NCI-H345 (cell line): ENCODE data around the gene SHF.
"Not testable (repeated sequence)": the region's sequence is repeated elsewhere in the genome, so short reads cannot be mapped to it uniquely, and the experiment has no call there.

Experiments used
- DNase-seq: peaks from one replicate; lab custom pipeline; 2025; lab: John Stamatoyannopoulos, UW

Gene SHF, protein sequence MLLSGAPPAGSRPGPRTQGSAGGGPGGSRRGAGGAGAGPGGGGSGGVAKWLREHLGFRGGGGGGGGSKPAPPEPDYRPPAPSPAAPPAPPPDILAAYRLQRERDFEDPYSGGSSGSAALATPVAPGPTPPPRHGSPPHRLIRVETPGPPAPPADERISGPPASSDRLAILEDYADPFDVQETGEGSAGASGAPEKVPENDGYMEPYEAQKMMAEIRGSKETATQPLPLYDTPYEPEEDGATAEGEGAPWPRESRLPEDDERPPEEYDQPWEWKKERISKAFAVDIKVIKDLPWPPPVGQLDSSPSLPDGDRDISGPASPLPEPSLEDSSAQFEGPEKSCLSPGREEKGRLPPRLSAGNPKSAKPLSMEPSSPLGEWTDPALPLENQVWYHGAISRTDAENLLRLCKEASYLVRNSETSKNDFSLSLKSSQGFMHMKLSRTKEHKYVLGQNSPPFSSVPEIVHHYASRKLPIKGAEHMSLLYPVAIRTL

DNA sequence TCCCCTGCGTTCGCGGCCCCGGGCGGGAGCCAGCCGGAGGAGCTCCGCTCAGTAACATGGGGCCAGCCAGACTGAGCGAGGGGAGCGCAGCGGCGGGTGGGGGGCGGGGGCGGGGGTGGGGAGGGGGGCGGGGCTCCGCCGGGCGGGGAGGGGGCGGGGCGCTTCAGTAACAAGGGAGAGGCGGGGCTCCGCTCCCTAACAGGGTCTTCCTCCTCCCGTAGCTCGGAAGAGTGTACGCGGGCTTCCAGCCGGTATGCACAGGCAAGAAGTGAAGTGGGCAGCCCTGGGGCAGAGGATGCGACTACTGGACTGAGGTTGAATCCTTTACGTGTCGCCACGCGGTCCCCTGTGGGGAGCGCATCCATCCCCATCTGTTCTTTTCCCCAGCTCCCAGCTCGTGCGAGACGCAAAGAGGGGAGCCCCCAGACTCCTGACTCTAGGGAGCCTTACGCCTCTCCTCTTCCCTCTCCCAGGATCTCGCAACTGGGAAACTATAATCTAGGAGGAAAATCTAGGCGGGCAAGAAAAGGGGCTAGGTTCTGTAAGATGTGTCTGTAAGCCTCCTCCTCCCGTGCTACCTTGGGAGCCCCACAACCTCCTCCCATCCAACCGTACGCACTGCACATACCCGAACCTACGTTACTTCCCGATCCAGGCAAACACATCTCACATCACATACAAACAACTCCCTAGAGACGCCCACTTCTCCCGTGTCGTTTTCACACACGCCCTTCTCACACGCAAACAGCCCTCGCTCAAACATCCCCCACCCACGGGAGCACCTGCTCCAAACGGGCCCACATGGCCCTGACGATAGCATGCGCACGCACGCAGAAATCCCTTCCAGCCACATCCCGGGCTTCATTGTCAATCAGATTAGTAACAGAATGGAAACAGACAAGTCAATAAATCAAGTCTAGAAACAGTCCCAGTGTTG, at the start of gene SHF:
Gene SHF, minus strand, starts transcription at position 73 of the 937 bp plus-strand sequence. Its CDS starts 15 bp downstream, at position 58.
- DNase-seq = peak; percentile 61

DNA sequence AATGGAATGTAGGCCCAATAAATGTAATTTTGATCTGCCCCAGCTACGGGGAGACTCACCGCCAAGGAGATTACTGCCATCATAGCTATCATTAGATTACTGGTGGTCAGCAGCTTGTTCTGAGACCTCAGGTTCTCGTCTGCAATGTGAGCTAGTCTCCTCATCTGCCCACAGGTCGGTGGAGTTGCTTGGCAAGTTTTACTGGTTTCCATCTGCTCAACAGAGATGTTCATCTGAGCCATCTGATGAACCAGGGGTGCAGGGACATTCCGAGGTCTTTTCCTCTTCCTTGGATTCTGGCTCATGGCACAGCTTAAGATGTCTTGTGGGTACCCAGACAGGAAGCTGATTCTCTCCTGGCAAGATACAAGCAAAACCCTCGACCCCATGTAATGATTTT, 49.0 kb upstream of the SHF start:
- not testable (repeated sequence) for DNase-seq

DNA sequence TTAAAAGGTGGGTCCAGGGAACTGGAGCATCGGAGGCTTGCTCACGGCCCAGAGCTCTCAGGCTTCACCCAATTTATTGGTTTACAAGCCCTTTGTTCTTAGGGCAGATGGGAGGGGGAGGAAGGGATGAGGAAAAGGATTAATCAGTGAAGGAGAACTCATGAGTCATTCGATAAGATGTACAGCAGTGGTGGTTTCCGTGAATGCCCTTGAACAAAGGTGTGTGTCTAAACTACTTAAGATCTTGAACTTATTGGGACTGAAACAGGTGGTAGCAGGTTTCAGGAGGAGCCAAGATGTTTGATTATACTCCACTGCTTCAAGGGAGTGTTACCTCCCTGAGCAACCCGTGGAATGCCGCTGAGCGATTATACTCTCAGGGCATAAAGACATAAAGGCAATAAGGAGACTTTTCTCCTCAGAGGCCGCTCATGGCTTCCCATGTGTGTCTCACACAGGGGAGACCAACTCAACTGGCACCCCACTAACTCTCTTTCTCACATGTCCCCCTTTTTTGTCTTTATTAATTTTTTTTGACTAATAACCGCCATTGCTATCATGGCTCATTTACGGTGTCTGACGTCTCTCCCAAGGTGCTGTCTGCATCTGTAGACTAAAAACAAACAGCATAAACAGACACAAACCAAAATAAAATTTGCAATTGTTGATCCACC, 46.9 kb upstream of the SHF start:
- no peak for DNase-seq

DNA sequence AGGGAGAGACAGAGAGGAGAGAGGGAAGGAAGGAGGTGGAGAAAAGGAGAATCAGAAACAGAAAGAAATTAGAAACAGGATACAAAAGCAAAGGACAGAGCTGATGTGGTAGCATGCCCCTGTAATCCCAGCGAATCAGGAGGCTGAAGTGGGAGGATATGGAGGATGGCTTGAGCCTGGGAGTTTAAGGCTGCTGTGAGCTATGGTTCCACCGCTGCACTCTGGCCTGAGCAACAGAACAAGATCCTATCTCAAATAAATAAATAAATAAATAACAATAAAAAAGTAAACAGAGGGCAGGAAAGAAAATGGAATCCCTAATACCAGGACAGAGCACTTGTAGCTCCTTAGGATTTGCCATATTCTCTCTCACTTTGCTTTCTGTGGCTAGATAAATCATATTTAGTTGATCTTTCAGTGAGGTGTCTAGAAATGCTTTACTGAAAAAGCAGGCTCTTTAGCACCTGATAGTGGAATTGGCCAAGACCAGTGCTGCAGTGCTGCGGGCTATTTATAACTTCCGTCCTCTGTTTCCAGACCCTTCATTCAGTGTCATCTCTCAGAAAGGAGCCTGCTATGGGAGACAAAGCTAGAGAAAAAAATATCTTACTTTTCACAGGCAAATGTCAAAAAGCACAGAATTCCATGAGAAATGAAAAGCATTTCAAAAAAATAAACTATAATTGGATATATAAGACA, 44.2 kb upstream of the SHF start:
- no peak for DNase-seq

DNA sequence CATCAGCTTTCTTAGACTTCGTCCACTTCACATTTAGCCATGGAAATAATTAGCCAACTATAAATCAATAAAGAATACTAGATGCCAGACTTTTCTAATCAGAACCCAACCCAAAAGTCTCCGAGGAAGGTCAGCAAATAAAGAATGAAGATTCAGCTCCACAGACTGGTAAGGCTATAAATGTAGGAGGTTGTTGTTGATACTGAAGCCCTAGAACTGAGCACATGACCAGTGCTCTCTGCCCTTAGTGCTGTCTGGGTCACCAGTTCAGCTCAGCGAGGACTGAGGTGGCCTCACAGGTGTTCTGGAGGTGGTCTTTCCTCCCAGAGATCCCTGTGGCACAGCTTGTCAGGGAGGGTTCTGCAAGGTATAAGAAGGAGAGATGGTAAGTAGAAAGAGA, 43.4 kb upstream of the SHF start:
- no peak for DNase-seq

DNA sequence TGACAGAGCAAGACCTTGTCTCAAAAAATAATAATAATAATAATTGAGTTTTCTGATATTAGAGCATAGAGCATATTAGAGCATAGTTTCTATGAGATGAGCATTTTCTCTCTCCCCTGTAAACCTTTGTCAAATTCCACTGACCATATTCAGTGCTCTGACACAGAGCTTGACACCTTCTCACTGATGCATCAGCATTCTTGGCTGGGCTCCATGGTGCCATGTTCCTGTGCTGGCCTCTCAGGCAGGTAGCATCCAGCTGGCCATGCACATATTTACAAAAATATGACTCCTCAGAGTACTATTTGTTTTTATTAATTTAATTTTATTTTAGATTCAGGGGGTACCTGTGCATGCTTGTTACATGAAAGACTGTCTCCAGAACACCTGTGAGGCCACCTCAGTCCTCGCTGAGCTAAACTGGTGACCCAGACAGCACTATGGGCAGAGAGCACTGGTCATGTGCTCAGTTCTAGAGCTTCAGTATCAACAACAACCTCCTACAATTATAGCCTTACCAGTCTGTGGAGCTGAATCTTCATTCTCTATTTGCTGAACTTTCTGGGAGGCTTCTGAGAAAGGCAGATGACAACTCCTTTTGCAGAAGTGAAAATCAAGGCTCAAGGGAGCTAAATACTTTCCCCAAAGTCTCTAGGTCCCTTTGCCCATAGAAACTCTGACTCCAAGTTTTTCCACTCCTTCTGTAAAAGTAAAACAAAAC, 42.6 kb upstream of the SHF start:
- no peak for DNase-seq

DNA sequence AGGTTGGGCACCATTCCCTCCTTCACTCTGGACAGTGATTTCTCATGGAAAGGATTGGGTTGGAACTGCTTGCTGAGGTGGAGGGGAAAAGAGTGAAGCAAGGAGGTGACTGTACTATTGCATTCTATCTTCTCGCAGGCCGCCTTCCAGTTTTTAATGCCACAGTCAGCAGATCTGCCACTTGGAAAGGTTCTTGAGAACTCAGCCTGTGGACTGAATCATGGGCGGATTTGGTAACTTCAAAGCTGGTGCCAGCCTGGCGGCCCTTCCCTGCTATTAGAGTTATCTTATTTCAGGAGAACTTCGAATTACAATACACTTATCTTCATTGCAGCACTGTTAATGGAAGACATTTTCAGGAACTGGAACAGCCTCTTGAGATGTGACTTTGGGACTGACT, 41.2 kb upstream of the SHF start:
- no peak for DNase-seq

DNA sequence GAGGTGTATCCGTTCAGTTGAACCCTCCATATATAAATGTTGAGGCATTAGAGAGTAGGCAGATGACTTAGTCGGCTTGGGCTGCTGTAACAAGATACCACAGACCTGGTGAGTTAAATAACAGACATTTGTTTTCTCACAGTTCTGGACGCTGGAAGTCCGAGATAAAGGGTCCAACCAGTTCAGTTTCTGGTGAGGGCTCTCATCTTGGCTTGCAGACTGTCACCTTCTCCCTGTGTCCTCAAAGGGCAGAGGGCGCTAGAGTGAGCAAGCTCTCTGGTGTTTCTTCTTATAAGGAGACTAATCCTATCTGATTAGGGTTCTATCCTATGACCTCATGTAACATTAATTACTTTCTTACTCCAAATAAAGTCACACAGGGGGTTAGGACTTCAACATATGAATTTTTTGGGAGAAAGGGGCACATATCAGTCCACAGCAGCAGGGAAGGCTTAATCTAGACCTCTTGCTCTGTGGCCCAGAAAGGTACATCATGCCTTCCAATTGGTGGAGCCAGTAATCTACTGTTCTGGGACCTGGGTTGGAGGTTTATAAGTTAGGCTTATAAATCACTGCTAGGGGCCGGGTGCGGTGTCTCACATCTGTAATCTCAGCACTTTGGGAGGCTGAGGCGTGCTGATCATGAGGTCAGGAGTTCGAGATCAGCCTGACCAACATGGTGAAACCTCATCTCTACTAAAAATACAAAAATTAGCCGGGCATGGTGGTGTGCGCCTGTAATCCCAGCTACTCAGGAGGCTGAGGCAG, 37.9 kb upstream of the SHF start:
- no peak for DNase-seq

DNA sequence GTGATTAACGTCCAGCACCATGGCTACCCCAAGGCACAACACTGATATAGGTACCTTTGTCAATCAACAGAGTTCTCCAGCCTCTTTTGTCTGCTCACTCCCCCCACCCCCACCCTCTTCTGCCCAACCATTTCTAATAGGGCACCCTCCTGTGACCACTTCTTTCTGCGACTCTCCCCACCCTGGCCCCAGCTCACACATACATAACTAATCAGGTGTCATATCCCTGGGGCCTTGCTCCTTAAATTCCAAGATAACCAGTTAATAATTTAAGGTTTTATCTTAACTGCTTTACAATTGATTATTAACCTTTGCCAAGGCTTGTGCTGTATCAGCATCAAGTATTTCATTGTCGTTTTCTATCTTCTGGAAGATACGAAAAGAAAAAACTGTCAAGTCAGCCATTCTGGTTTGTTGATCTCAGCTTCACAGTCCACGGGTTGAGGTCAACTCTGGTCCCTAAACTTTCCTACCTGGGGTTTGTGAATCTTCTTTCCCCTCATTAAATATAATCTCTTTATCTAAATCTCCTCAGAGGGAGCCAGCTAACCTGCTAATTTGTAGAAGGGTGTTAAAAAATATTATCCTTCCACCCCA, 37.0 kb upstream of the SHF start:
- no peak for DNase-seq

DNA sequence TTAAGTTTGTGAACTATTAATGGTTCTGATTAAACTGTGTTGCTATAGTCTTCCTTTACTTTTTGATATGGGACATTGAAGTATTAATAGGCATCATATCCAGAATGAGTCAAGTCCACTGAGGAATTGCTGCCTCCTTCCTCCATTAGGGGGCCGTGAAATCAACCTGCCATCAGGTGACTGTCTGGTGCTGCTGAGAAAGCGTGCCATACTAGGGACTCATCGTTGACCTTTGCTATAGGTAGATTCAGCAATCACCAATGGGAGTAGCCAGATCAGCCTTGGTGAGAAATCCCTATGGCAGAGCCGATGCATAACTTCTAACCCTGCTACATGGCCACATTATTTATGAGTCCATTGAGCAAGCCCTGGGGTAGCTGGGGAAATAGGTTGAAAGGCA, 34.2 kb upstream of the SHF start:
- no peak for DNase-seq

DNA sequence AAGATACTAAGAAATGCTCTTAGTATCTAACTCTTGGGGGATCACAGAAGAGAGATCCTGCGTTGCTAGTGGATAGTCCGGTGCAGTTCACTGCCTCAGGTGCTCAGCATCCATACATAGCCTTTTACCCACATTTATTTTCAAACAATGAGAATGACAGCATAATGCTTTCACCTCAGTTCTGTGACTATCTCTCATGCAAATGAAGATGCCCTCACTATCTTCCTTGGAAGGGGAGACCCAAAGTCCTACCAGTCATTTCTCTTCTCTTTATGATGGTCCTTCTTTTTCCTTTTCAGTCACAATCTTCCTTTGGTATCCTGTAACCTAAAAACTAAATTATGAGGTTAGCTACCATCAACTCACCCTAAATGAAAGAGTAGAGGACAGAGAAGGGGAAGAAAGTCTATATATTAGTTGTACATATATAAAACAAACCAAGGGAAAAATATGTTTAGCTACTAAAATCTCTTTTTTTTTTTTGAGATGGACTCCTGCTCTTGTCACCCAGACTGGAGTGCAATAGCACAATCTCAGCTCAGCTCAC, 33.4 kb upstream of the SHF start:
- no peak for DNase-seq

DNA sequence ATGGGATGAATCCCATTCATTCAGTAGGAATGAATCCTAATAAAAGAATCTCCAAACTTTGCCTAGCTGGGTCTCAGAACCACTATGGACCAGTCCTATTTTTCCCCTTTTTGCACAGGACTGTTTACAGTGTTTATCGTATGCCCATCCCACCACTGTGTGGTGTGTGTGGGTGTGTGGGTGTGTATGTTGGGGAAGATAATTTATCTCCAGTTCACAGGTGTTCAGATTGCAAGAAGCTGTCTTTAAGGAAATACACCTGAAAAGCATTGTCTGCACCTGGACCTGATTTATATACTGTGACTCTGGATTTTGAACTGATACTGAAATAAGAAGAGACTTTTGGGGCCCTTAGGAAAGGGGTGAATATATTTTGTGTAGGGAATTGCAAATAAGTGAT, 24.7 kb upstream of the SHF start:
- DNase-seq = no peak

DNA sequence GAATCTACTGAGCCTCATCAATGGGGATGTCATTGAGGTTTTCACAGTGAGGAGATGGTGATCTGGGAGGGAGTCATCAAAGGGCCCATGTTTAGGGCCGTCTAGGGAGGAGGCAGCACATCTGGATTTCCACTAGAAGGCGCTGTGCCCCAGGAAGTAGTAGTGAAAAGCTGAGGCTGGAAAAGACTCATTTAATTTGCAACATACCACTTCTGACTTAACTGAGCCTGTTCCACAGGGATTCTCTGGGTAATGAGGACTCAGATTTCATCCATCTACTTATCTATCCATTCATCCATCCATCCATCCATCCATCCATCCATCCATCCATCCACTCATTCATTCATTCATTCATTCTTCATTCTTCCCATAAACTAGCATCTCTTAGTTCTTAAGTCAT, 17.4 kb upstream of the SHF start:
- DNase-seq = peak; percentile 61

DNA sequence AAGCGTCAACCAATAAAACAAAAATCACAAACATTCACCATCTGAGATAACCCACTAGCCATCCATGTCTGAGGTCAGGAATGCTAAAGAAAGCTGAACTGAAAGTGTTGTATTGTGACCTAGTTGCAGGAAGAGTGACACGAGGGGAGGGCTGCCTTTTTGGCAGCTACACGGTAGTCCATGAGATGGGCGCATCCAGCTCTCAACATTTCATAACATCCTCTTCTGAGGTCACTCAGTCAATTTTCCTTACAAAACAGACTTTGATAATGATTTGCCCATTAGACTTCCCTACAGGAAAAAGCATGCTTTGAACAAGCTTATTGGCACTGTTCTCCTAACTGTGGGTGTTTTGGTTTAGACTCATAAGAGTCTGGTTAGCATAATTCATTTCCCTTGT, 15.4 kb upstream of the SHF start:
- no peak for DNase-seq

DNA sequence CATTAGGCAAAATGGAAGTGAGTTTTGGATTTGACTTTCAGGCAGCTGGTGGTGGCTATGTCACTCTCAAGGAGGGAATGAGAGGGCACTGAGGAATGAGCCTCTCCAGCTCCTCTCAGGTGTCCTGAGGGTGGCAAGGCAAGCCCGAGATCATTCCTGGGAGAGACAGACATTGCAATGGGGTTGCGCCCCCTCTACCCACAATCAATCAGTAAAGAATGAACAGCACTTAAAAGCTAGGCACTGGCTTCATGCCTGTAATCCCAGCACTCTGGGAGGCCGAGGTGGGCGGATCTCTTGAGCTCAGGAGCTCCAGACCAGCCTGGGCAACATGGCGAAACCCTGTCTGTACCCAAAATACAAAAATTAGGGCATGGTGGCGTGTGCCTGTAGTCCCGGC, 14.1 kb upstream of the SHF start:
- DNase-seq = no peak

DNA sequence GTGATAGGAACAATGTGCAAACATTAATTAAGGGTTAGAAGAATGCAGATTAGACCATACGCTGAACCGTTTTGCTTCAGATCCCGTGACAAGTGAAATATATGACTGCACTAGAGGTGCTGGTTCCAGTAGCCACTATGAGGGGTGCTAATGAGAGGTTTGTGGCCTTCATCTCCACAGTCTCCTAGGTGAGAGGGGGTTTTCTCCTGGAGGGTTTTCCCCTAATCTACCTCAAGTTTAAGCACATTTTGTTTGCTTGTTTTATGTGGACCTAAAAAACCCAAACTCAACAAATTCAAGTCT, 13.7 kb upstream of the SHF start:
- no peak for DNase-seq

DNA sequence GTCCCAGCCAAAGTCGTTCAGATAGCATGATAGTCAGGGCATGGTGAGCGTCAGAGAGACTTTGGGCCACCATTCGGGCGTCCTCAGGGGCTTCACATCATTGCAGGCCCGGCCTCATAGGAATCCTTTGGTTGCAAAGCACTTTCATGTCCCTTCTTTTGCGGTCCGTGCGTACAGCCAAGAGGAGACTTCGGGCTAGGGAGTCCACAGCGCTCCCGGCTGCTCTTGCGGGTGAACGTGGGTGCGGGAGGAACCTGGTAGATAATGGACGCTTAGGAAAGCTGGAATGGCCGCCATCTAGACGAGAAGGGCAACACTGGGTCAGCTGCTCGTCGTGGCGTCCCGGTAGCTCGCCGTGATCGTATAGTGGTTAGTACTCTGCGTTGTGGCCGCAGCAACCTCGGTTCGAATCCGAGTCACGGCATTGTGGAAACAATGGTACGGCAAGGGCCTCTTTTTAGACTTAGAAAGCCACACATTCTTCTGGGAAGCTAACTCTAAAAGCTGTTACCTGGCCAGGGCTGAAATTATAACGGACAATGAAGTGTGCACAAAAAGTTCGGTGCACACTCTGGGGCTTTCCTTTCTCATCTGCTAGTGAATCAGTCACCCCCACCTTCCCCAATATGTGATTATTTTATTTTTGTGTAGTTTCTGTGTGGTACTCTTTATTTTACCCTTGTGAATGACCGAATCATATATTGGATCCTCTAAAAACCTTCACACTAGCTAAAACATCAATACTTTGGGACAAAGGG, 13.2 kb upstream of the SHF start:
- peak; percentile 68 for DNase-seq

DNA sequence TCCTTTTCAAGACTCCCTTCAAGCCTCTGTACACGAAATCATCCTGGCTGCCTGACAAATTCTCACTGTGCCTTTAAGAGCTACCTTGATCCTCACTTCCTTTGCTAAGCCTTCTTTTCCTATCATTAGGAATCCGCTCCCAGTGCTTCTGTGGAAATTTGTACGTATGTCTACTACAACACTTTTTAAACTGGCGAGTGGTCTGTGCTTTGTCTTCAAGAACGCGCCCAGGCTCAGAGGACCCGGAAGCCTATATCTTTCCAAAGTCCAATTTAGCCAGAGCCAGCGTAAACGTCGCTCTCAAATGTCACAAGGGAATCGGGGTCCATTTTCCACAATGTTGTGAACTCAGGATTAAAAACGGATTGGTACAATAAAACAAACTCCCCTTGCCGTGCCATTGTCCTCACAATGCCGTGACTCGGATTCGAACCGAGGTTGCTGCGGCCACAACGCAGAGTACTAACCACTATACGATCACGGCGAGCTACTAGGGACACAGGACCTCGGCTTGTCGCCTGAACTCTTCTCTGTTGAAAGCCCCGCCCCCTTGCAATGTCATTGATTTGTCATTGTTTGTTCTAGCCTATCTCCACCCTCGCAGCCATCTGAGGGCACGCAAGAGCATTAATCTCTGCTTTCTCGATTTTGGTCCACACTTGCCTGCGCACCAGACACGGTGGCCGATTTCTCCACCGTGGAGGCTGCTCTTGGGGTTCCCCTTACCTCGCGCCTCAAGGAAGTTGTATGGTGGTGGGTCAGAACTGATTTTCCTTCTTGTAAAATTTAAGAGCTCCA, 12.4 kb upstream of the SHF start:
- DNase-seq = peak; percentile 87
